ENCODE measurements around the gene GABARAPL2. TPM values are rescaled to one million over a fixed set of nuclear protein-coding genes. Genes with fewer than 3 reads are reported as not detected.
"Not testable (repeated sequence)": the region's sequence is repeated elsewhere in the genome, so short reads cannot be mapped to it uniquely, and the experiment has no call there.

Gene GABARAPL2
- total and polyA plus RNA-seq, 3 experiments from 2014 or later = 61.7 to 331 (median 66.2) TPM

DNA sequence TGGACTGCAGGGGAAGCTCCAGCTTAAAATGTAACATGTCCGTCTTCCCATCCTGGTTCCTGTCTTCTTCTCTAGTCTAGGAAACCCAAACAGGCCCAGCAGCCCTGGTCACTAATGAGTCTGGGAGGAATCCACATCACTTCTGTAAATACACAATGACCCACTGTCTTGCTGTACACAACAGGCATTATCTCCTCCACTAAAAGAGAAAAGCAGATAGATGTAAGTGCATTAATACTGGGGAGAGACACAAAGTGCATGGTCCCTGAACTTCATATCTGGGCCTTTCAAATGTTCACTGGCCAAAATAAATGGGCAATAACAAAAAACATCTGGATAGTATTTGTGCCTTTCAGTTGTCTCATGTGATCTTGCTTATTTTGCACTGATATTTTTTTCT is 20.3 kb upstream of the GABARAPL2 start:
- H3K36me3 ChIP-seq (ENCODE audit: insufficient read depth, low read length); H3K27me3 Mint-ChIP-seq; H3K27ac Mint-ChIP-seq; DNase-seq; H3K36me3 Mint-ChIP-seq; H3K27me3 ChIP-seq (ENCODE audit: insufficient read depth, low read length, poor library complexity, severe bottlenecking); CTCF ChIA-PET; H3K27ac ChIP-seq (ENCODE audit: low read depth, low read length); H3K4me1 Mint-ChIP-seq; H3K9me3 ChIP-seq (ENCODE audit: low read length); POLR2A ChIA-PET; H3K4me3 Mint-ChIP-seq; H3K9me3 Mint-ChIP-seq; H3K4me3 ChIP-seq (ENCODE audit: low read length); H3K4me1 ChIP-seq (ENCODE audit: insufficient read depth, low read length): not testable (repeated sequence)

- CTCF ChIA-PET = no interaction called here
- peaks cover 0 to 5% of the 10 kb centered on the region in 2 donors for H3K27me3 Mint-ChIP-seq
These were observed 19.9 kb upstream of the GABARAPL2 start for GRCh38 chr16:75546293-75546692.

GRCh38 chr16:75548456-75548855 is 17.7 kb upstream of the GABARAPL2 start:
- DNase-seq; H3K4me3 ChIP-seq (ENCODE audit: low read length); H3K4me1 ChIP-seq (ENCODE audit: insufficient read depth, low read length); H3K9me3 Mint-ChIP-seq; H3K27me3 Mint-ChIP-seq; POLR2A ChIA-PET; H3K27ac Mint-ChIP-seq; H3K27ac ChIP-seq (ENCODE audit: low read depth, low read length); H3K36me3 Mint-ChIP-seq; H3K4me3 Mint-ChIP-seq; H3K4me1 Mint-ChIP-seq; H3K27me3 ChIP-seq (ENCODE audit: insufficient read depth, low read length, poor library complexity, severe bottlenecking); H3K9me3 ChIP-seq (ENCODE audit: low read length); H3K36me3 ChIP-seq (ENCODE audit: insufficient read depth, low read length): not testable (repeated sequence)
- CTCF ChIA-PET = interaction anchor here (1.2 kb wide), 1 partner anchor 32 kb away, joined by 3 read pairs; no protein-coding TSS in a partner anchor

More at GRCh38 chr16:75546293-75546692, 19.9 kb upstream of the GABARAPL2 start:
- H3K27ac Mint-ChIP-seq = no peak overlapping the region
- H3K4me1 ChIP-seq (ENCODE audit: insufficient read depth, low read length) = no peaks in the 10 kb centered on the region
- H3K36me3 Mint-ChIP-seq = peaks cover 0 to 3% (median 0%) of the 10 kb centered on the region in 3 donors
- no peaks in the 10 kb centered on the region for H3K4me1 Mint-ChIP-seq
- H3K9me3 Mint-ChIP-seq = no peaks in the 10 kb centered on the region
- H3K27ac ChIP-seq (ENCODE audit: low read depth, low read length) = no peak overlapping the region
- no peak overlapping the region for H3K4me3 Mint-ChIP-seq
- no peak for DNase-seq
- H3K9me3 ChIP-seq (ENCODE audit: low read length) = no peaks in the 10 kb centered on the region
- H3K36me3 ChIP-seq (ENCODE audit: insufficient read depth, low read length) = no peaks in the 10 kb centered on the region
- POLR2A ChIA-PET = no interaction called here
- no peak overlapping the region for H3K4me3 ChIP-seq (ENCODE audit: low read length)
- no peaks in the 10 kb centered on the region for H3K27me3 ChIP-seq (ENCODE audit: insufficient read depth, low read length, poor library complexity, severe bottlenecking)

GRCh38 chr16:75550211-75550662 is 15.9 kb upstream of the GABARAPL2 start:
- peaks cover 2% of the 10 kb centered on the region for H3K4me1 ChIP-seq (ENCODE audit: insufficient read depth, low read length)
- no peak overlapping the region for H3K4me3 Mint-ChIP-seq
- H3K27ac Mint-ChIP-seq = no peak overlapping the region
- DNase-seq = peak in 1 of 5 donors; percentile 6
- H3K36me3 ChIP-seq (ENCODE audit: insufficient read depth, low read length) = no peaks in the 10 kb centered on the region
- H3K9me3 Mint-ChIP-seq = no peaks in the 10 kb centered on the region
- CTCF ChIA-PET = interaction anchor here (0.7 to 1.0 kb wide), 4 partner anchors 9 to 71 kb away, joined by 3 to 4 read pairs (median 4); no protein-coding TSS in a partner anchor
- peaks cover 0 to 5% of the 10 kb centered on the region in 2 donors for H3K27me3 Mint-ChIP-seq
- peaks cover 1 to 5% (median 2%) of the 10 kb centered on the region in 3 donors for H3K4me1 Mint-ChIP-seq
- POLR2A ChIA-PET = interaction anchor here (1.3 kb wide), 1 partner anchor 73 kb away, joined by 3 read pairs; the partner anchor contains the start of gene ADAT1
- H3K4me3 ChIP-seq (ENCODE audit: low read length) = no peak overlapping the region
- peaks cover 0 to under 1% (median 0%) of the 10 kb centered on the region in 3 donors for H3K36me3 Mint-ChIP-seq
- no peaks in the 10 kb centered on the region for H3K27me3 ChIP-seq (ENCODE audit: insufficient read depth, low read length, poor library complexity, severe bottlenecking)
- no peaks in the 10 kb centered on the region for H3K9me3 ChIP-seq (ENCODE audit: low read length)
- no peak overlapping the region for H3K27ac ChIP-seq (ENCODE audit: low read depth, low read length)

DNA sequence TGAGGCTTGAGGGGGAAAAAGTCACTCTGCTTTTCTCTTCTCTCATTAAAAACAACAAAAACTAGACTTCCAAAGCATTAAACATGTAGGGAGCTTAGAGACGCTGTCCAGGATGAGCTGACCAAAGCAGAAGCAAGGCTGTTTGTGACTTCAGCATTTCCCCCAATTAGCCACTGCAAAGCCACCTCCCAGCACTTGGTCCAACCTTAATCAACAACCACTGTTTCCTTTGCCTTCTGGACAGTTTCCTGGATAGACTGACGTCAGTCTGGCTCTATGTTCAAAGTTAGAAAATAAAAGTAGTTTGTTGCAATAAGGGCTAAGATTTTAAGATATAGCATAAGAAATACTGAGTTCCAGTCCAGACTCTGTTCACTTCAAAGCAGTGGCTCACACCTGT is 13.2 kb upstream of the GABARAPL2 start:
- H3K9me3 ChIP-seq (ENCODE audit: low read length) = no peaks in the 10 kb centered on the region
- ChIA-PET CTCF (interaction anchor here (1.1 to 1.4 kb wide), 3 partner anchors 16 to 68 kb away, joined by 3 to 4 read pairs (median 3); no protein-coding TSS in a partner anchor), POLR2A (interaction anchor here (0.6 to 0.7 kb wide), 2 partner anchors 14 to 87 kb away, joined by 3 to 8 read pairs; no protein-coding TSS in a partner anchor)
- H3K4me3 ChIP-seq (ENCODE audit: low read length) = no peak overlapping the region
- Mint-ChIP-seq H3K27me3 (peaks cover 0 to 5% of the 10 kb centered on the region in 2 donors), H3K4me3 (peak overlapping the region in 1 of 7 donors; percentile 27), H3K27ac (no peak overlapping the region), H3K36me3 (peaks cover 0 to 1% (median 0%) of the 10 kb centered on the region in 3 donors), H3K9me3 (no peaks in the 10 kb centered on the region), H3K4me1 (peaks cover 7 to 17% (median 10%) of the 10 kb centered on the region in 3 donors)
- no peak for DNase-seq
- no peaks in the 10 kb centered on the region for H3K36me3 ChIP-seq (ENCODE audit: insufficient read depth, low read length)
- H3K4me1 ChIP-seq (ENCODE audit: insufficient read depth, low read length) = peaks cover 13% of the 10 kb centered on the region
- no peak overlapping the region for H3K27ac ChIP-seq (ENCODE audit: low read depth, low read length)
- H3K27me3 ChIP-seq (ENCODE audit: insufficient read depth, low read length, poor library complexity, severe bottlenecking) = no peaks in the 10 kb centered on the region

- Mint-ChIP-seq H3K9me3 (no peaks in the 10 kb centered on the region), H3K4me1 (peaks cover 7 to 17% (median 10%) of the 10 kb centered on the region in 3 donors), H3K27ac (peak overlapping the region; percentile 84 to 98 (median 90)), H3K27me3 (no peaks in the 10 kb centered on the region), H3K36me3 (peaks cover 0 to 1% (median 0%) of the 10 kb centered on the region in 3 donors), H3K4me3 (peak overlapping the region; percentile 77 to 95 (median 87))
- CTCF ChIA-PET = interaction anchor here (1.0 to 3.9 kb wide), 10 partner anchors 11 to 209 kb away, joined by 3 to 25 read pairs (median 5); partner anchors contain the start of genes ADAT1, CFDP1, GABARAPL2 and KARS1
- H3K36me3 ChIP-seq (ENCODE audit: insufficient read depth, low read length) = no peaks in the 10 kb centered on the region
- POLR2A ChIA-PET = interaction anchor here (0.6 to 3.5 kb wide), 7 partner anchors 11 to 122 kb away, joined by 3 to 18 read pairs (median 6); partner anchors contain the start of genes ADAT1, CFDP1, GABARAPL2 and KARS1
- H3K27me3 ChIP-seq (ENCODE audit: insufficient read depth, low read length, poor library complexity, severe bottlenecking) = no peaks in the 10 kb centered on the region
- peak in 1 of 5 donors; percentile 4 for DNase-seq
- peak overlapping the region; percentile 58 for H3K27ac ChIP-seq (ENCODE audit: low read depth, low read length)
- peaks cover 13% of the 10 kb centered on the region for H3K4me1 ChIP-seq (ENCODE audit: insufficient read depth, low read length)
- H3K9me3 ChIP-seq (ENCODE audit: low read length) = no peaks in the 10 kb centered on the region
- H3K4me3 ChIP-seq (ENCODE audit: low read length) = peak overlapping the region; percentile 89
These were observed 10.9 kb upstream of the GABARAPL2 start for GRCh38 chr16:75555213-75555706.

- no peaks in the 10 kb centered on the region for H3K27me3 Mint-ChIP-seq
- no peaks in the 10 kb centered on the region for H3K9me3 Mint-ChIP-seq
- CTCF ChIA-PET = interaction anchor here (1.0 to 3.9 kb wide), 11 partner anchors 10 to 208 kb away, joined by 3 to 25 read pairs (median 5); partner anchors contain the start of genes ADAT1, CFDP1, GABARAPL2 and KARS1
- Histone ChIP-seq H3K27ac (ENCODE audit: low read depth, low read length) (peak within 1 kb of the TSS; percentile 58), H3K36me3 (ENCODE audit: insufficient read depth, low read length) (no peaks in the 10 kb centered on the region), H3K27me3 (ENCODE audit: insufficient read depth, low read length, poor library complexity, severe bottlenecking) (no peaks in the 10 kb centered on the region), H3K9me3 (ENCODE audit: low read length) (no peaks in the 10 kb centered on the region), H3K4me1 (ENCODE audit: insufficient read depth, low read length) (peaks cover 13% of the 10 kb centered on the region), H3K4me3 (ENCODE audit: low read length) (peak within 1 kb of the TSS; percentile 89)
- peak within 1 kb of the TSS; percentile 77 to 95 (median 87) for H3K4me3 Mint-ChIP-seq
- H3K27ac Mint-ChIP-seq = peak within 1 kb of the TSS; percentile 89 to 98 (median 94)
- peaks cover 7 to 17% (median 10%) of the 10 kb centered on the region in 3 donors for H3K4me1 Mint-ChIP-seq
- H3K36me3 Mint-ChIP-seq = peaks cover 0 to 1% (median 0%) of the 10 kb centered on the region in 3 donors
- peak; percentile 94 to 98 (median 96) for DNase-seq
- POLR2A ChIA-PET = interaction anchor here (0.6 to 3.5 kb wide), 7 partner anchors 10 to 123 kb away, joined by 3 to 18 read pairs (median 6); partner anchors contain the start of genes ADAT1, CFDP1, GABARAPL2 and KARS1
These were observed 10.3 kb upstream of the GABARAPL2 start, which contains the start of gene TMEM231 for GRCh38 chr16:75555707-75556430. TSS of gene TMEM231 (minus strand) at chr16:75556252. CDS start at chr16:75556209, 43 bp downstream.

All from CD8-positive, alpha-beta memory T cell (primary cell).